Progenitor cell of endocrine pancreas (in vitro differentiated cells): ENCODE measurements around the gene RCBTB2. TPM values are rescaled to one million over a fixed set of nuclear protein-coding genes. Genes with fewer than 3 reads are reported as not detected.
"Not testable (repeated sequence)": the region's sequence is repeated elsewhere in the genome, so short reads cannot be mapped to it uniquely, and the experiment has no call there.

ENCODE experiments used
- DNase-seq: peaks from one replicate; pipeline ENCODE4 v3.0.0; 2021; ENCODE audit warnings: low spot score; ENCODE audit not compliant: unreplicated experiment
- H3K27ac Mint-ChIP-seq: 2 replicates; pipeline ENCODE4 v1.8.0; 2021; ENCODE audit warnings: mild to moderate bottlenecking, moderate library complexity, mixed read lengths
- H3K27me3 Mint-ChIP-seq: 2 replicates; pipeline ENCODE4 v1.8.0; 2021; ENCODE audit warnings: mixed read lengths
- H3K36me3 Mint-ChIP-seq: 2 replicates; pipeline ENCODE4 v1.8.0; 2022; ENCODE audit warnings: mixed read lengths; ENCODE audit not compliant: insufficient read depth
- H3K4me1 Mint-ChIP-seq: 2 replicates; pipeline ENCODE4 v1.8.0; 2021; ENCODE audit warnings: low read depth, mixed read lengths
- H3K4me3 Mint-ChIP-seq: 2 replicates; pipeline ENCODE4 v1.8.0; 2021; ENCODE audit warnings: low read depth, mild to moderate bottlenecking, moderate library complexity, mixed read lengths
- H3K9me3 Mint-ChIP-seq: 2 replicates; pipeline ENCODE4 v1.8.0; 2021; ENCODE audit warnings: low read depth, mixed read lengths
- total RNA-seq: library from RNA; stranded (reverse); gene quantifications from 2 replicates; pipeline ENCODE4 v1.2.1, GENCODE V29; 2021
- TF ChIP-seq, protein P1 (sequence below): fragments of 200-600 bp; sonication (generic); IDR thresholded peaks from one replicate; pipeline ENCODE4 v1.5.0; 2021; ENCODE audit warnings: antibody characterized with exemption, mild to moderate bottlenecking; ENCODE audit not compliant: unreplicated experiment

Gene RCBTB2
- total RNA-seq, 1 donor from 2014 or later: 18.9 TPM

- no peak for DNase-seq
- Mint-ChIP-seq H3K4me1 (no peaks in the 10 kb centered on the region), H3K4me3 (no peak overlapping the region), H3K27ac (no peak overlapping the region), H3K9me3 (no peaks in the 10 kb centered on the region), H3K36me3 (peaks cover 8% of the 10 kb centered on the region), H3K27me3 (no peaks in the 10 kb centered on the region)
- TF ChIP-seq, protein P1, sequence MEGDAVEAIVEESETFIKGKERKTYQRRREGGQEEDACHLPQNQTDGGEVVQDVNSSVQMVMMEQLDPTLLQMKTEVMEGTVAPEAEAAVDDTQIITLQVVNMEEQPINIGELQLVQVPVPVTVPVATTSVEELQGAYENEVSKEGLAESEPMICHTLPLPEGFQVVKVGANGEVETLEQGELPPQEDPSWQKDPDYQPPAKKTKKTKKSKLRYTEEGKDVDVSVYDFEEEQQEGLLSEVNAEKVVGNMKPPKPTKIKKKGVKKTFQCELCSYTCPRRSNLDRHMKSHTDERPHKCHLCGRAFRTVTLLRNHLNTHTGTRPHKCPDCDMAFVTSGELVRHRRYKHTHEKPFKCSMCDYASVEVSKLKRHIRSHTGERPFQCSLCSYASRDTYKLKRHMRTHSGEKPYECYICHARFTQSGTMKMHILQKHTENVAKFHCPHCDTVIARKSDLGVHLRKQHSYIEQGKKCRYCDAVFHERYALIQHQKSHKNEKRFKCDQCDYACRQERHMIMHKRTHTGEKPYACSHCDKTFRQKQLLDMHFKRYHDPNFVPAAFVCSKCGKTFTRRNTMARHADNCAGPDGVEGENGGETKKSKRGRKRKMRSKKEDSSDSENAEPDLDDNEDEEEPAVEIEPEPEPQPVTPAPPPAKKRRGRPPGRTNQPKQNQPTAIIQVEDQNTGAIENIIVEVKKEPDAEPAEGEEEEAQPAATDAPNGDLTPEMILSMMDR: no peak
Measured at GRCh38 chr13:48476215-48476614, 56.7 kb downstream of the RCBTB2 start.

DNA sequence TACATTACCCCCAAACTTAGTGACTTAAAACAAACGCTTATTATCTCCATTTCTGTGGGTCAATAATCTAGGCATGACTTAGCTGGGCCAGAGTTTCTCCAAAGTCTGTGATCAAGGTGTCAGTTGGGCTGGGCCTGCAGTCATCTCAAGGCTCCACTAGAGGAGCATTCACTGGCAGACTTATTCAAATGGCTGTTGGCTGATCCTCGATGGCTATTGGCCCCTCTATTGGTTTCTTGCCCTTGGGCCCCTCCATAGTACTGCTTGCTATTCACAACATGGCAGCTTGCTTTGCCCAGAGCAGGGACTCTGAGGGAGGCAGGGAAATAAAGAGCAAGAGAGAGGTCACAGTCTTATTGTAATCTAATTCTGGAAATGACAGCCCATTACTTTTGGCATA lies 57.6 kb downstream of the RCBTB2 start:
- Mint-ChIP-seq H3K4me1 (no peaks in the 10 kb centered on the region), H3K4me3 (no peak overlapping the region), H3K9me3 (no peaks in the 10 kb centered on the region), H3K36me3 (peaks cover 8% of the 10 kb centered on the region), H3K27me3 (no peaks in the 10 kb centered on the region), H3K27ac (no peak overlapping the region)
- TF ChIP-seq, protein P1: no peak
- DNase-seq: no peak

- no peak overlapping the region for H3K27ac Mint-ChIP-seq
- TF ChIP-seq, protein P1: no peak
- DNase-seq: no peak
Measured at GRCh38 chr13:48457578-48458242, 75.2 kb downstream of the RCBTB2 start.

DNA sequence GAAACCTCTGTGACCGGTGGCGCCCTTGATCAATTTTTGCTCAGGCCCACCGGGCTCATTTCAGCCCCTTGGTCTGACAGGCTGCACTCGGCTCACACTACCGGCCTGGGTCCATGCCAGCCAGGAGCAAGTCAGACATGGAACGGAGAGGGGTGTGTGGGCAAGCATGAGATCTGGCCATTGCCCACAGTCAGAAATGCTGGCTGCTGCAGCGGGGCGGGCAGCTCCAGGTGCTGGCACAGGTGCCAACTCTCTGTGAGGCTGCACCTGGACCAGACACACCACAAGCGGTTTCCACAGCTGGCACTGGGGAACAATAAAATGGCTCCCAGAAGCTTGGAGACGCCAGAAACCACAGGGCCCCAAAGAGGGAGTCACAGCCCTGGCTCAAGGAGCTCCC lies 76.3 kb downstream of the RCBTB2 start:
- Mint-ChIP-seq H3K36me3 (peaks cover 11% of the 10 kb centered on the region), H3K9me3 (peaks cover 6% of the 10 kb centered on the region), H3K4me1 (peaks cover 23% of the 10 kb centered on the region), H3K27me3 (no peaks in the 10 kb centered on the region), H3K27ac (no peak overlapping the region), H3K4me3 (no peak overlapping the region)
- TF ChIP-seq, protein P1: no peak
- no peak for DNase-seq

More at GRCh38 chr13:48457578-48458242, 75.2 kb downstream of the RCBTB2 start:
- no peak overlapping the region for H3K4me3 Mint-ChIP-seq
- no peaks in the 10 kb centered on the region for H3K27me3 Mint-ChIP-seq
- H3K9me3 Mint-ChIP-seq: no peaks in the 10 kb centered on the region
- H3K4me1 Mint-ChIP-seq: peaks cover 14% of the 10 kb centered on the region
- H3K36me3 Mint-ChIP-seq: peaks cover 11% of the 10 kb centered on the region

DNA sequence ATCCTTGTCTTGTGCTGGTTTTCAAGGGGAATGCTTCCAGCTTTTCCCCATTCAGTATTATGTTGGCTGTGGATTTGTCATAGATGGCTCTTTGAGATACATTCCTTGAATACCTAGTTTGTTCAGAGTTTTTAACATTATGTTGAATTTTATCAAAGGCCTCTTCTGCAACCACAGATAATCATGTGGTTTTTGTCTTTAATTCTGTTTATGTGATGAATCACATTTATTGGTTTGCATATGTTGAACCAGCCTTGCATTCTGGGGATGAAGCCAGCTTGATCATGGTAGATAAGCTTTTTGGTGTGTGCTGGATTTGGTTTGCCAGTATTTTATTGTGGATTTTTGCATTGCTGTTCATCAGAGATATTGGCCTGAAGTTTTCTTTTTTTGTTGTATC lies 81.7 kb downstream of the RCBTB2 start:
- H3K27me3 Mint-ChIP-seq, H3K27ac Mint-ChIP-seq, H3K4me3 Mint-ChIP-seq, H3K36me3 Mint-ChIP-seq, DNase-seq: not testable (repeated sequence)
- Mint-ChIP-seq H3K9me3 (peaks cover 16% of the 10 kb centered on the region), H3K4me1 (peaks cover 23% of the 10 kb centered on the region)

GRCh38 chr13:48449656-48450055 lies 83.2 kb downstream of the RCBTB2 start:
- TF ChIP-seq, protein P1: no peak
- Mint-ChIP-seq H3K27ac (no peak overlapping the region), H3K4me3 (no peak overlapping the region), H3K4me1 (peaks cover 22% of the 10 kb centered on the region), H3K36me3 (peaks cover 8% of the 10 kb centered on the region), H3K9me3 (peaks cover 16% of the 10 kb centered on the region), H3K27me3 (no peaks in the 10 kb centered on the region)
- no peak for DNase-seq
